ENCODE measurements around the gene INPP1. TPM values are rescaled to one million over a fixed set of nuclear protein-coding genes. Genes with fewer than 3 reads are reported as not detected.
A peak's percentile ranks its signal among the peaks of the same experiment; 100 is the strongest.
"Not testable (repeated sequence)": the region's sequence is repeated elsewhere in the genome, so short reads cannot be mapped to it uniquely, and the experiment has no call there.

Gene INPP1
- total RNA-seq, 1 donor from 2014 or later: 14.2 TPM

DNA sequence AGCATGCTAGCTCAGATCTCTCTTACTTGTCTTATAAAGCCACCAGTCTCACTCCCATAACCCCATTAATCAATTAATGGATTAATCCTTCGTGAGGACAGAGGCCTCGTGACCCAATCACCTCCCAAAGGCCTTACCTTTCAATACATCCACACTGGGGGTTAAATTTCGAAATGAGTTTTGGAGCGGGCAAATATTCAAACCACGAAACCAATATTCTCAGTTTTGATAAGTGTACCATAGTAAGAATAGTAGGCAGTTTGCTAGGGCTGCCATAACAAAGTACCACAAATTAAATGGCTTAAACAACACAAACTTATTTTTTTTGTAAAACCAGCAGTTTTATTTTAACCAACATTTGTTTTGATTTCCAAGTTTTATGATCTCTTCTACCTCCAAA, 39.0 kb upstream of the INPP1 start:
- no peak overlapping the region for H3K27ac Mint-ChIP-seq (ENCODE audit: unreplicated experiment)
- no peaks in the 10 kb centered on the region for H3K27me3 Mint-ChIP-seq (ENCODE audit: low read depth)
- H3K4me1 Mint-ChIP-seq (ENCODE audit: low read depth): no peaks in the 10 kb centered on the region
- no peak for DNase-seq (ENCODE audit: low spot score)
- H3K4me3 Mint-ChIP-seq (ENCODE audit: unreplicated experiment): no peak overlapping the region
- peaks cover 4% of the 10 kb centered on the region for H3K9me3 Mint-ChIP-seq (ENCODE audit: low read depth)
- TF ChIP-seq, protein P1, sequence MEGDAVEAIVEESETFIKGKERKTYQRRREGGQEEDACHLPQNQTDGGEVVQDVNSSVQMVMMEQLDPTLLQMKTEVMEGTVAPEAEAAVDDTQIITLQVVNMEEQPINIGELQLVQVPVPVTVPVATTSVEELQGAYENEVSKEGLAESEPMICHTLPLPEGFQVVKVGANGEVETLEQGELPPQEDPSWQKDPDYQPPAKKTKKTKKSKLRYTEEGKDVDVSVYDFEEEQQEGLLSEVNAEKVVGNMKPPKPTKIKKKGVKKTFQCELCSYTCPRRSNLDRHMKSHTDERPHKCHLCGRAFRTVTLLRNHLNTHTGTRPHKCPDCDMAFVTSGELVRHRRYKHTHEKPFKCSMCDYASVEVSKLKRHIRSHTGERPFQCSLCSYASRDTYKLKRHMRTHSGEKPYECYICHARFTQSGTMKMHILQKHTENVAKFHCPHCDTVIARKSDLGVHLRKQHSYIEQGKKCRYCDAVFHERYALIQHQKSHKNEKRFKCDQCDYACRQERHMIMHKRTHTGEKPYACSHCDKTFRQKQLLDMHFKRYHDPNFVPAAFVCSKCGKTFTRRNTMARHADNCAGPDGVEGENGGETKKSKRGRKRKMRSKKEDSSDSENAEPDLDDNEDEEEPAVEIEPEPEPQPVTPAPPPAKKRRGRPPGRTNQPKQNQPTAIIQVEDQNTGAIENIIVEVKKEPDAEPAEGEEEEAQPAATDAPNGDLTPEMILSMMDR (IDR thresholded peaks at IDR 0.05): no peak
- peaks cover 8% of the 10 kb centered on the region for H3K36me3 Mint-ChIP-seq (ENCODE audit: low read depth)

DNA sequence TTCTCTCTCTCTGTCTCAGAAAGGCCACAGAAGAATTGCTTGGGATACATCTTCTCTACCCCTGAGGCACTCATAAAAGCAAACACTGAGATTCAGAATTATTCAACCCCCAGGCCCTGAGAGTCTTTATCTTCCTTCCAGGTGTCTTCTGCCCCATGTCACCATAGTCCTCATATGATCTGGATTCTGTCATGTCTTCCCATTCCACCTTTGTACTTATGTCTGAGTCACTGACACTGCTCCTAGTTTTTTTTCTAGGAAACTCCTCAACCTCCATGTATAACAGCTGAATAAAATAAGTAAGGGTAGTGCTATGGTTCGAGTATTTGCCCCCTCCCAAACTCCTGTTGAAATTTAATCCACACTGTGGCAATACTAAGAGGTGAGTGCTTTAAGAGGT, 35.4 kb upstream of the INPP1 start:
- DNase-seq (ENCODE audit: low spot score): no peak
- Mint-ChIP-seq H3K36me3 (ENCODE audit: low read depth) (peaks cover 7% of the 10 kb centered on the region), H3K9me3 (ENCODE audit: low read depth) (no peaks in the 10 kb centered on the region), H3K4me1 (ENCODE audit: low read depth) (no peaks in the 10 kb centered on the region), H3K27me3 (ENCODE audit: low read depth) (no peaks in the 10 kb centered on the region), H3K27ac (ENCODE audit: unreplicated experiment) (no peak overlapping the region), H3K4me3 (ENCODE audit: unreplicated experiment) (no peak overlapping the region)
- TF ChIP-seq, protein P1 (IDR thresholded peaks at IDR 0.05): no peak

DNA sequence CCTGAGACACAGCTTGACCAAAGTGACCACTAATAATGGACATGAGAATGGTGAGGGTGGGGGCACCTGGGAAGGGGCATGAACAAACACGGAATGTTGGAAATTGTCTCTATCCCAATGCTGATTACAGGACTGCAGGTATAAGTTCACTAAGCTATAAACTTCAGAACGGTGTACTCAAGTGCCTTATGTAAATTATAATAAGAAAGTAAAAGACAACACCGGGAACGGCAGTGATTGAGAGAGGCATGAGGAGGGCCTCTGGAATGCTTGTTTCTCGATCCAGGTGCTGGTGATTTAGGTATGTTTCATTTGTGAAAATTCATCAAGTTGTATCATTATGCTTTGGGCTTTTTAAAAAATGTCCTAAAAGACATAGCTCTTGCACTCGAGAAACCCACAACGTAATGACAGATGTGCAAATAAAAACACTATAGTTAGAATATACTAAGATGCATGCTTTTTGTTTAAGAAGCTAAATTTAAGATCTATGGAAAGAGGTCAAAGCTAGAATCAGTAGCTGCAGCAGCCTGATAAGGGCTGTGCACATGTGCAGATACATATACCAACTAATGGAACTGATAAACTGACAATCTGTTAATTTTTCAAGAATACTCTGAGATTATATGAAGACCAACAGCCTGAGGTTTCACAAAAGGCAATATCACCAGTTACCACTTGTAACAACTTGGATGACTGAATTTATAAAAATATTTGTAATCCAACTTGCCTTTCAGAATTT, 31.3 kb upstream of the INPP1 start:
- Mint-ChIP-seq H3K27me3 (ENCODE audit: low read depth) (no peaks in the 10 kb centered on the region), H3K36me3 (ENCODE audit: low read depth) (peaks cover 7% of the 10 kb centered on the region), H3K4me1 (ENCODE audit: low read depth) (peaks cover 20% of the 10 kb centered on the region), H3K27ac (ENCODE audit: unreplicated experiment) (no peak overlapping the region), H3K9me3 (ENCODE audit: low read depth) (no peaks in the 10 kb centered on the region), H3K4me3 (ENCODE audit: unreplicated experiment) (no peak overlapping the region)
- DNase-seq (ENCODE audit: low spot score): no peak
- TF ChIP-seq, protein P1 (IDR thresholded peaks at IDR 0.05): no peak

DNA sequence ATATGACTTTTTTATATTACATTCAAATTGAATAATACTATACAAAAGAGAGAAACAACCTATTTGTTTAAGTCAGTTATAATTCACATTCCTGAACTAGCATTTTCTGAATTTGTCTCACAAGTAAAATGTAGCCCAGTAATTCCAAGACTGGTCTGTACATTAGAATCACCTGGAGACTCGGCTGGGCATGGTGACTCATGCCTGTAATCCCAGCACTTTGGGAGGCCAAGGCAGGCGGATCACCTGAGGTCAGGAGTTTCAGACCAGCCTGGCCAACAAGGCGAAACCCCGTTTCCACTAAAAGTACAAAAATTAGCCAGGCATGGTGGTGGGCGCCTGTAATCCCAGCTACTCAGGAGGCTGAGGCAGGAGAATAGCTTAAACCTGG, 30.8 kb upstream of the INPP1 start:
- H3K9me3 Mint-ChIP-seq (ENCODE audit: low read depth); H3K4me3 Mint-ChIP-seq (ENCODE audit: unreplicated experiment); H3K27ac Mint-ChIP-seq (ENCODE audit: unreplicated experiment); H3K27me3 Mint-ChIP-seq (ENCODE audit: low read depth); DNase-seq (ENCODE audit: low spot score); H3K36me3 Mint-ChIP-seq (ENCODE audit: low read depth): not testable (repeated sequence)
- H3K4me1 Mint-ChIP-seq (ENCODE audit: low read depth): peaks cover 26% of the 10 kb centered on the region

DNA sequence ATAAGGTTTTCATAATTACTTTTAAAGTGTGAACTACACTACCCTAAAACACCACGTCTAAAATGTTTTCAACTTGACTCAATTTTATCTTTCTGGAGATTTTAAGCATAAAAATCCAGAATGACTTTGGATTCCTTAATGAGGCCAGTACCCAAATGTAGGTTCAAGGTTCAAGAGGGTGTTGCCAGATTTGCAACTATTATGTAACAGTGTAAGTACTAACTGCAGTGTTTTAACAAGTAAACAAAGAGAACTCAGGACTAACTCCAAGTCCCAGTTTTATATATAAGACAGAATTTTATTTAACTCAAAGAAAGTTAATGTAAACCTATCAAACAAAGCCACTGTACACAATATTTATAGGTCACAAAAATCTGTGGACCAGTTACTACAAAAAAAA, 29.5 kb upstream of the INPP1 start:
- Mint-ChIP-seq H3K4me3 (ENCODE audit: unreplicated experiment) (no peak overlapping the region), H3K9me3 (ENCODE audit: low read depth) (no peaks in the 10 kb centered on the region), H3K27ac (ENCODE audit: unreplicated experiment) (no peak overlapping the region), H3K27me3 (ENCODE audit: low read depth) (no peaks in the 10 kb centered on the region), H3K4me1 (ENCODE audit: low read depth) (peaks cover 35% of the 10 kb centered on the region), H3K36me3 (ENCODE audit: low read depth) (peaks cover 7% of the 10 kb centered on the region)
- TF ChIP-seq, protein P1 (IDR thresholded peaks at IDR 0.05): no peak
- no peak for DNase-seq (ENCODE audit: low spot score)

DNA sequence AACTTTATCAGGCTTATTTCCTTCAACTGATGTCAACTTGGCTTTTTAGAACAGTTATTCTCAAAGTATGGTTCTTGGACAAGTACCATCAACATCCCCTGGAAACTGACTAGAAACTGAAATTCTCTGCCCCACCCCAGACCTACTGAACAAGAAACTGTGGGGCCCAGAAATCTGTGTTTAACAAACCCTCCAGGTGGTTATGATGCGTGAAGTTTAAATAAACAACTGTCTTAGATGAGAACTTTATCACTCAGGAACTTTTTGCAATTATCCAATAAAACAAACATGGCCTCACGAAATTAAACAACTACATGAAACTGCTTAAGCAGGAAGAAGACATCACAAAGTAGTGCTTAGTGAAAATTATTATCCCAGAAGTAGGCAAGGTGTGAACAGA, 28.1 kb upstream of the INPP1 start:
- DNase-seq (ENCODE audit: low spot score): no peak
- Mint-ChIP-seq H3K27ac (ENCODE audit: unreplicated experiment) (peak overlapping the region; percentile 70), H3K9me3 (ENCODE audit: low read depth) (no peaks in the 10 kb centered on the region), H3K4me3 (ENCODE audit: unreplicated experiment) (no peak overlapping the region), H3K4me1 (ENCODE audit: low read depth) (peaks cover 45% of the 10 kb centered on the region), H3K27me3 (ENCODE audit: low read depth) (no peaks in the 10 kb centered on the region), H3K36me3 (ENCODE audit: low read depth) (peaks cover 2% of the 10 kb centered on the region)
- TF ChIP-seq, protein P1 (IDR thresholded peaks at IDR 0.05): no peak

Measured in chondrocyte (in vitro differentiated cells).